GM18951 (cell line): ENCODE measurements around the gene TRIM17.

Experiments used
- POLR2A ChIP-seq: IDR thresholded peaks from 4 replicates; pipeline ENCODE4 v1.6.1; 2011; ENCODE audit warnings: mild to moderate bottlenecking; ENCODE audit not compliant: insufficient read length, insufficient read depth; ENCODE audit errors: extremely low read depth
- in situ Hi-C: fragments of 300-500 bp; cut with MboI; formaldehyde crosslinking; loops from one replicate; pipeline ENCODE4 v1.12.0; 2022; ENCODE audit warnings: low sequenced_read_pairs, mixed read lengths, inconsistent platforms; ENCODE audit not compliant: unreplicated experiment

TRIM17 gene

GRCh38 chr1:228400237-228400651 lies 16.4 kb downstream of the TRIM17 start:
- no peak for TF ChIP-seq POLR2A
- in situ Hi-C loops: no loop called here

GRCh38 chr1:228399531-228400236 lies 17.0 kb downstream of the TRIM17 start:
- TF ChIP-seq POLR2A: no peak

GRCh38 chr1:228398741-228399461 lies 17.8 kb downstream of the TRIM17 start:
- in situ Hi-C loops: no loop called here
- no peak for TF ChIP-seq POLR2A

More at GRCh38 chr1:228399531-228400236, 17.0 kb downstream of the TRIM17 start:
- in situ Hi-C loops: no loop called here

- in situ Hi-C loops: no loop called here
- TF ChIP-seq POLR2A: no peak
Measured at GRCh38 chr1:228397966-228398365, 18.7 kb downstream of the TRIM17 start.

- no peak for TF ChIP-seq POLR2A
- in situ Hi-C loops: no loop called here
Measured at GRCh38 chr1:228396770-228397662, 19.6 kb downstream of the TRIM17 start.

GRCh38 chr1:228394571-228395394 lies 21.9 kb downstream of the TRIM17 start:
- TF ChIP-seq POLR2A: no peak
- in situ Hi-C loops: no loop called here

GRCh38 chr1:228393811-228394570 lies 22.7 kb downstream of the TRIM17 start:
- in situ Hi-C loops: no loop called here
- no peak for TF ChIP-seq POLR2A

GRCh38 chr1:228393268-228393701 lies 23.4 kb downstream of the TRIM17 start:
- no peak for TF ChIP-seq POLR2A
- in situ Hi-C loops: no loop called here

- in situ Hi-C loops: no loop called here
- no peak for TF ChIP-seq POLR2A
Measured at GRCh38 chr1:228392111-228392936, 24.3 kb downstream of the TRIM17 start.

- no peak for TF ChIP-seq POLR2A
Measured at GRCh38 chr1:228391411-228392020, 25.1 kb downstream of the TRIM17 start.

GRCh38 chr1:228390649-228391048 lies 26.0 kb downstream of the TRIM17 start:
- in situ Hi-C loops: no loop called here
- TF ChIP-seq POLR2A: no peak

More at GRCh38 chr1:228391411-228392020, 25.1 kb downstream of the TRIM17 start:
- in situ Hi-C loops: no loop called here
